ENCODE results near the gene RAET1G.

GRCh38 chr6:149891259-149891658 lies 31.7 kb downstream of the RAET1G start:
- TF ChIP-seq EZH2 (IDR thresholded peaks at IDR 0.05; ENCODE audit: borderline replicate concordance, low read depth, low read length, severe bottlenecking) = no peak
- TF ChIP-seq, protein P1, sequence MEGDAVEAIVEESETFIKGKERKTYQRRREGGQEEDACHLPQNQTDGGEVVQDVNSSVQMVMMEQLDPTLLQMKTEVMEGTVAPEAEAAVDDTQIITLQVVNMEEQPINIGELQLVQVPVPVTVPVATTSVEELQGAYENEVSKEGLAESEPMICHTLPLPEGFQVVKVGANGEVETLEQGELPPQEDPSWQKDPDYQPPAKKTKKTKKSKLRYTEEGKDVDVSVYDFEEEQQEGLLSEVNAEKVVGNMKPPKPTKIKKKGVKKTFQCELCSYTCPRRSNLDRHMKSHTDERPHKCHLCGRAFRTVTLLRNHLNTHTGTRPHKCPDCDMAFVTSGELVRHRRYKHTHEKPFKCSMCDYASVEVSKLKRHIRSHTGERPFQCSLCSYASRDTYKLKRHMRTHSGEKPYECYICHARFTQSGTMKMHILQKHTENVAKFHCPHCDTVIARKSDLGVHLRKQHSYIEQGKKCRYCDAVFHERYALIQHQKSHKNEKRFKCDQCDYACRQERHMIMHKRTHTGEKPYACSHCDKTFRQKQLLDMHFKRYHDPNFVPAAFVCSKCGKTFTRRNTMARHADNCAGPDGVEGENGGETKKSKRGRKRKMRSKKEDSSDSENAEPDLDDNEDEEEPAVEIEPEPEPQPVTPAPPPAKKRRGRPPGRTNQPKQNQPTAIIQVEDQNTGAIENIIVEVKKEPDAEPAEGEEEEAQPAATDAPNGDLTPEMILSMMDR (IDR thresholded peaks at IDR 0.05; ENCODE audit: borderline replicate concordance, extremely low read depth, low read length, poor library complexity, severe bottlenecking) = no peak

Measured in DND-41 (cell line).